MM.1S (cell line): ENCODE data around the gene MMADHC.

Source experiments
- CTCF ChIP-seq: fragments of 300-600 bp; sonication (generic); IDR thresholded peaks from 2 replicates; pipeline ENCODE4 v1.5.1; 2016; ENCODE audit warnings: antibody characterized with exemption, low read length, mixed read lengths
- EZH2 ChIP-seq: fragments of 300-600 bp; sonication (generic); optimal IDR thresholded peaks from 2 replicates; pipeline ENCODE3; 2017; ENCODE audit warnings: low read depth, mild to moderate bottlenecking, antibody characterized with exemption, low read length, mixed read lengths
- EZH2phosphoT487 ChIP-seq: fragments of 300-600 bp; sonication (generic); IDR thresholded peaks from 2 replicates; pipeline ENCODE4 v1.6.1; 2018; ENCODE audit warnings: antibody characterized with exemption, low read length

- TF ChIP-seq CTCF, result no peak
- no peak for TF ChIP-seq EZH2
- no peak for TF ChIP-seq EZH2phosphoT487
Measured at GRCh38 chr2:149568138-149568537, 19.4 kb downstream of the MMADHC start.
